HFF-Myc (cell line): ENCODE results near the gene THAP12.

Experiments
- DNase-seq: peaks from one replicate; pipeline ENCODE4 v3.0.0-alpha.2; 2011; ENCODE audit warnings: low read depth; ENCODE audit errors: extremely low read depth
- H3K4me3 ChIP-seq: replicated peaks from 2 replicates; pipeline ENCODE4 v1.5.1; 2011; ENCODE audit warnings: low read depth, mild to moderate bottlenecking, control low read depth, low read length
- TF ChIP-seq, protein P1 (sequence below): IDR thresholded peaks from 2 replicates; pipeline ENCODE4 v1.5.1; 2012; ENCODE audit warnings: mild to moderate bottlenecking, low read depth, low read length, control low read depth; ENCODE audit errors: missing control alignments

THAP12 gene

DNA sequence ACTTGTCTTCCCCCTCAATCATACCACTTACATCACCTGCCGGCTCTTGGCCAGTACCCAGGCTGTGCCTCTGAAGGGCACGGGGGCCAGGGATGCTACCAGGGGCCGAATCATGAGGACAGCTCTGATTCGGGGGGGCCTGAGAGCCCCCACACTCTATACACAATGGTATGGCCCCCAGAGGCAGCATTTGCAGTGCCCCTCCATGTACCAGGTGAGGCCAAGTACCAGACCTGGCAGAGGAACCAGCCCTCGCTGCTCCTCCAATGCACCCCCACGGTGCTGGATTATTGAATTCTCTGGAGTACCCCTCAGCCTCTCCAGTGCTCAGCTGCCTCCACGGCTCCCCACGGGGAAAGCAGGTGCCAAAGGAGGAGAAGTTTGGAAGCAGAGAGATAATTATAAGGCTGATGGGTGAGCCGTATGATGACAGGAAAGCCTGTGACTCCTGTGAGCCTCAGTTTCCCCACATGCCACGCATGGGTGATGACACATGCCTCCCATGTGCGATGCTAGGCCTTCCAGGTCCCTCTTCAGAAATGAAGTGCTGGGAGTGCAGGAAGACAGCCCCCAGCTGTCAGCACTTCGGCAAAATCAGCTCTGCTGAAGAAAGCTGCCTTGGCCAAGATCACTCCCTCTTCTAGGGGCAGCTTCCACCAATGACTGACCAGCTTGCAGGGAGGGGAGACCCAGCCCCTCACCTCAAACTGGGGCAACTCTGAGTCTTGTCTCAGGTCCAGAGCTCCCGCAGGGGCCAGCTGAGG lies 69.9 kb downstream of the THAP12 start:
- TF ChIP-seq, protein P1, sequence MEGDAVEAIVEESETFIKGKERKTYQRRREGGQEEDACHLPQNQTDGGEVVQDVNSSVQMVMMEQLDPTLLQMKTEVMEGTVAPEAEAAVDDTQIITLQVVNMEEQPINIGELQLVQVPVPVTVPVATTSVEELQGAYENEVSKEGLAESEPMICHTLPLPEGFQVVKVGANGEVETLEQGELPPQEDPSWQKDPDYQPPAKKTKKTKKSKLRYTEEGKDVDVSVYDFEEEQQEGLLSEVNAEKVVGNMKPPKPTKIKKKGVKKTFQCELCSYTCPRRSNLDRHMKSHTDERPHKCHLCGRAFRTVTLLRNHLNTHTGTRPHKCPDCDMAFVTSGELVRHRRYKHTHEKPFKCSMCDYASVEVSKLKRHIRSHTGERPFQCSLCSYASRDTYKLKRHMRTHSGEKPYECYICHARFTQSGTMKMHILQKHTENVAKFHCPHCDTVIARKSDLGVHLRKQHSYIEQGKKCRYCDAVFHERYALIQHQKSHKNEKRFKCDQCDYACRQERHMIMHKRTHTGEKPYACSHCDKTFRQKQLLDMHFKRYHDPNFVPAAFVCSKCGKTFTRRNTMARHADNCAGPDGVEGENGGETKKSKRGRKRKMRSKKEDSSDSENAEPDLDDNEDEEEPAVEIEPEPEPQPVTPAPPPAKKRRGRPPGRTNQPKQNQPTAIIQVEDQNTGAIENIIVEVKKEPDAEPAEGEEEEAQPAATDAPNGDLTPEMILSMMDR: no peak
- no peak for DNase-seq
- H3K4me3 ChIP-seq: no peak overlapping the region

DNA sequence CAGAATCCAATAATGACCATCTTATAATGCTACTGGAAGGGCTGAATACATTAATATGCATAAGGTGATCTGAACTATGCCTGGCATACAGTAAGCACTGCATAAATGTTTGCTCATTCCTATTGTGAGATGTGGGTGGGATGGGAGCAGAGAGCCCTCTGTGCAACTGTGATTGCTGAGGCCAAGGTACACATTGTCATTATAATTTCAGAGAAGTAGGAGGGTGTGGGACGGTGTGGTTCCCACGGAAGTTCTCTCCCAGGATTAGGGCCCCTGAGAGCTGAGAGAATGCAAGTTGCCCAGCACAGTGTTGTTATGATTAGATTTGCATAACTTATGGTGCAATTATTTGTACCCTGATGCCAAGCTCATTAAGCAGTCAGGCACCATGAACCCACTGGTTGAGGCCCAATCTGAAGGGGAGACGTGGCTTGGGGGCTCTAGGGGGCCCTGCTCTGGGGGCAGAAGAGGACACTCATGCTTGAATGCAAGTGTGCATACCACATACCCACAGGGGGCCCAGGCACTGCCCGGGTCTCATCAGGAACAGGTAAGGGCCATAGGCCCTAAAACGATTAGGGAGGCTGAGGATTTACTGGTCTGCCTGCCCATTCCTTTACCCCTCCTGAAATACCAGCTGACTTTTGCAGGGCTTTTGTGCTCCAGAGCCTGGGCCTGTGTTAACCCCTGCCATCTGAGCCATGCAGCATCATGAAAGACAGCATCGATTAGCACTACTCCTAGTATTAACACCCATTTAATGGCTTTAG lies 72.8 kb downstream of the THAP12 start:
- H3K4me3 ChIP-seq: no peak overlapping the region
- no peak for DNase-seq
- TF ChIP-seq, protein P1: no peak

DNA sequence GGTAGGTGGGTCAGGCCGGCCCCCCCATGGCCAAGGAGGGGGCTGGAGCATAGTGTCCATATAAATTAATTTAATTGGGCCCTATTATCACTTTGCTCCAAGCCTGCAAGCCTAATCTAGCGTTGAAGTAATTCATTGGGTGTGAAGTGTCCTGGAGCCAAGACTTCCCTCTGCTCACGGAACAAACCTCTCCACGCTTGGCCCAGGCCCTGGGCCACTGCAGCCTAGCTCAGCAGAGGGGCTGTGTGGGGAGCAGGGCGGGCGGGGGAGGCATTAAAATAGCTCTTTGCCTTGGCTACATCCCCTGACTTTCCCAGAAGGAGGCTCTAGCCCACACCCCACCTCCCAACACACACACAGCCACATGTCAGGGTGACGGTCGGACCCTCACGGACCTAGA lies 73.5 kb downstream of the THAP12 start:
- TF ChIP-seq, protein P1: no peak
- no peak for DNase-seq
- no peak overlapping the region for H3K4me3 ChIP-seq

DNA sequence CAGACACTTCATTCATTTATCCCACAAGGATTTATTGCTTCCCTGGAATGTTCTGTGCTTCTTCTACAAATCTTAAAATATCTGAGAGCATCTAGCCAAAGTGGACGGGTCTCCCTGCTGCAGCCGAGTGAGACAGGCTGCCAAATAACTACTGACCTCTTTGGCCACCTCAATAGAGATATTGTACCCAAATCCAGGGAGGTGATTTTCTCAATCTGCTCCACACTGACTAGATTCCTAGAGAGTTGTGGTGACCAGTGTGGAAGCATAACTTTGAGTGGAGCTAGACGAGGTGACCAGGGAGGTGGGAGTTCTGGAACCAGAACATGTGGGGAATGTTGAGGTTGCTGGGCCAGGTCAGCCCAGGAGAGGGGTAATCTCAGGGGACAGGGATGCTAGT lies 77.5 kb downstream of the THAP12 start:
- no peak for DNase-seq
- H3K4me3 ChIP-seq: no peak overlapping the region
- TF ChIP-seq, protein P1: no peak

DNA sequence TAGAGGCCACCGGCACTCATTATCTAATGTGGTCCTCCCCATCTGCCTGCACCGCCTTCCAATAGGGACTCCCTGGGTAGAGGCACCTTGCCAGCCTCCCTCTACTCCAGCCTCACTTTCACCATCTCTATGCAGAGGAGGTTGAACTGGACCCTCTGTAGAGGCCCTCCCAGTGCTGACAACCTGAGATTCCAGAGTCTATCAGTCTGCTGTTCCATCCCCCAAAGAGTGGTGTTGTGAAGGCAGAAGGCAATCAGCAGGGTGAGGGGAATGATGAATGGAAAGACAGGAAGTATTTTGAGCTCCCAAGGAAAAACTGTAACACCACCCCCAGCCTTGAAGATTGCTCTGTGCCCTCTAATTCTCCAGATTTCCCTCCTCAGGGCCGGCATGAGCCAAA lies 77.9 kb downstream of the THAP12 start:
- H3K4me3 ChIP-seq: no peak overlapping the region
- DNase-seq: no peak
- TF ChIP-seq, protein P1: no peak
